ENCODE measurements around the gene PARD3B. TPM values are rescaled to one million over a fixed set of nuclear protein-coding genes. Genes with fewer than 3 reads are reported as not detected.

The PARD3B gene
- total RNA-seq, 1 experiment from 2014 or later: 6.4 TPM

- H3K4me3 Mint-ChIP-seq: no peak overlapping the region
- no peaks in the 10 kb centered on the region for H3K4me1 Mint-ChIP-seq
- Histone ChIP-seq H3K27me3 (ENCODE audit: insufficient read depth, low read length) (no peaks in the 10 kb centered on the region), H3K14ac (ENCODE audit: insufficient read depth, low read length) (no peak overlapping the region), H3T11ph (ENCODE audit: low read length) (no peak overlapping the region), H2BK5ac (ENCODE audit: insufficient read length, low read length) (no peak overlapping the region), H3K9me3 (ENCODE audit: control insufficient read depth, low read depth, low read length) (no peaks in the 10 kb centered on the region), H3K23ac (ENCODE audit: insufficient read length, low read depth, low read length) (no peak overlapping the region), H3K79me1 (ENCODE audit: insufficient read depth, low read depth, low read length, poor library complexity, severe bottlenecking) (no peaks in the 10 kb centered on the region), H2BK15ac (ENCODE audit: low read depth, low read length) (no peak overlapping the region), H4K20me1 (ENCODE audit: control insufficient read depth, insufficient read depth, insufficient read length) (no peaks in the 10 kb centered on the region), H3K79me2 (ENCODE audit: insufficient read depth, low read length) (no peaks in the 10 kb centered on the region), H4K5ac (ENCODE audit: insufficient read length, low read depth, low read length) (no peak overlapping the region), H3K27ac (ENCODE audit: insufficient read length, low read depth, low read length) (no peak overlapping the region), H3K9ac (ENCODE audit: extremely low read depth, insufficient read length, low read length) (no peak overlapping the region), H2BK120ac (ENCODE audit: low read depth, low read length, poor library complexity, severe bottlenecking) (no peak overlapping the region), H3K4me1 (ENCODE audit: insufficient read depth, low read length) (no peaks in the 10 kb centered on the region), H3K4me2 (ENCODE audit: insufficient read depth, insufficient read length, low read length) (no peak overlapping the region), H2AK5ac (ENCODE audit: insufficient read length, low read length) (no peak overlapping the region), H3K18ac (ENCODE audit: insufficient read length, low read depth, low read length) (no peak overlapping the region), H3K56ac (ENCODE audit: insufficient read length, low read depth, low read length) (no peak overlapping the region), H2BK12ac (ENCODE audit: insufficient read length, low read depth, low read length) (no peak overlapping the region), H4K91ac (ENCODE audit: insufficient read length, low read depth, low read length) (no peak overlapping the region), H2AFZ (ENCODE audit: low read length) (no peak overlapping the region), H3K23me2 (ENCODE audit: insufficient read length, low read depth, low read length, poor library complexity, severe bottlenecking) (no peaks in the 10 kb centered on the region), H2BK20ac (ENCODE audit: low read depth, low read length, poor library complexity, severe bottlenecking) (no peak overlapping the region), H4K8ac (replicated peaks; ENCODE audit: insufficient read length, low read depth, low read length) (no peak overlapping the region), H3K4ac (ENCODE audit: low read depth, low read length) (no peak overlapping the region)
- no peak overlapping the region for H3K27ac Mint-ChIP-seq
- DNase-seq: no peak
- H3K27me3 Mint-ChIP-seq (ENCODE audit: low read depth): no peaks in the 10 kb centered on the region
- no CpG with 5 or more reads among the region's 5 CpGs for WGBS (ENCODE audit: extremely low coverage, insufficient read length, low lambda C conversion rate)
- H3K9me3 Mint-ChIP-seq: peaks cover 5% of the 10 kb centered on the region in 2 experiments; a peak in 3 of 5 replicates
- TF ChIP-seq, protein P1, sequence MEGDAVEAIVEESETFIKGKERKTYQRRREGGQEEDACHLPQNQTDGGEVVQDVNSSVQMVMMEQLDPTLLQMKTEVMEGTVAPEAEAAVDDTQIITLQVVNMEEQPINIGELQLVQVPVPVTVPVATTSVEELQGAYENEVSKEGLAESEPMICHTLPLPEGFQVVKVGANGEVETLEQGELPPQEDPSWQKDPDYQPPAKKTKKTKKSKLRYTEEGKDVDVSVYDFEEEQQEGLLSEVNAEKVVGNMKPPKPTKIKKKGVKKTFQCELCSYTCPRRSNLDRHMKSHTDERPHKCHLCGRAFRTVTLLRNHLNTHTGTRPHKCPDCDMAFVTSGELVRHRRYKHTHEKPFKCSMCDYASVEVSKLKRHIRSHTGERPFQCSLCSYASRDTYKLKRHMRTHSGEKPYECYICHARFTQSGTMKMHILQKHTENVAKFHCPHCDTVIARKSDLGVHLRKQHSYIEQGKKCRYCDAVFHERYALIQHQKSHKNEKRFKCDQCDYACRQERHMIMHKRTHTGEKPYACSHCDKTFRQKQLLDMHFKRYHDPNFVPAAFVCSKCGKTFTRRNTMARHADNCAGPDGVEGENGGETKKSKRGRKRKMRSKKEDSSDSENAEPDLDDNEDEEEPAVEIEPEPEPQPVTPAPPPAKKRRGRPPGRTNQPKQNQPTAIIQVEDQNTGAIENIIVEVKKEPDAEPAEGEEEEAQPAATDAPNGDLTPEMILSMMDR (conservative IDR thresholded peaks at IDR 0.05): no peak
- H3K36me3 Mint-ChIP-seq (ENCODE audit: insufficient read depth in 1 of 3, low read depth in 3 of 3): peaks cover 2 to 6% (median 5%) of the 10 kb centered on the region in 3 experiments; a peak in 3 of 7 replicates
Observed at GRCh38 chr2:204750389-204750788, 205.1 kb downstream of the PARD3B start.

Data from H9 (cell line).